VCaP (cell line): ENCODE results near the gene FGD3.

Experiments
- H3K27ac ChIP-seq: fragments of 450-650 bp; 2 replicates; pipeline ENCODE4 v1.5.1; 2017
- TF ChIP-seq, protein P1 (sequence below): fragments of 450-650 bp; conservative IDR thresholded peaks from 2 replicates; pipeline ENCODE4 v1.5.1; 2017; ENCODE audit warnings: mild to moderate bottlenecking, moderate library complexity

FGD3 gene

DNA sequence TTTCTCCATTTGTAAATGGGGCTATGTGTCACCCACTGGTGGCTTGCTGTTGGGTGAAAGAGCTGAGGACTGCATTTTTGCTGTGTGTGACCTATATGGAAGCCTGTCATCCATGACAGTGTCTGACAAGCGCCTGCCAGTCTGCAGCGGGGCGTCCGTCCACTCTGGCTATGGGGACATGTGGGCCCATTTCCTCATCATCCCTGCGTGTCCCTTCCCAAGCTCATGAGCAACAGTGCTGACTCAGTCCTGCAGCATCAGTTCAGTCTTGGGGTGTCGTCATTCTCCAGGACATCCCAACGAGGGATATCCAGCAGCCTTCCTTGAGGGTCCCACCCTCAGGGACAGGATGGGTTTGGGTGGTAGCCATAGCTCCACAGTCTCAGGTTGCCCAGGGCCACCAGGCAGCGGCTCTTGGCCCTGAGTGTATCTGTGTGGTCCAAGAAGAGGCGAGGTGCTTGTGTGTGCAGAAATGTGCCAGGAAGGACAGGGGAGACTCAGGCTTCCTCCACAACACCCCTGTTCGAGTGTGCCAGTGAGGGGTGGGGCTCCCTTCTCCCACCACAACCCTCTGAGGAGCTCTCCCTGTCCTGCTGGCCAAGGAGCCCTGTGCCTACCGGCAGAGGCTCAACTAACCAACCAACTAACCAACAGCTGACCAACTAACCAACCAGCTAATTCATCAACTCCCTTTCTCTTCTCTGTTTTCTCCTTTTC lies 2.1 kb downstream of the FGD3 start:
- TF ChIP-seq, protein P1, sequence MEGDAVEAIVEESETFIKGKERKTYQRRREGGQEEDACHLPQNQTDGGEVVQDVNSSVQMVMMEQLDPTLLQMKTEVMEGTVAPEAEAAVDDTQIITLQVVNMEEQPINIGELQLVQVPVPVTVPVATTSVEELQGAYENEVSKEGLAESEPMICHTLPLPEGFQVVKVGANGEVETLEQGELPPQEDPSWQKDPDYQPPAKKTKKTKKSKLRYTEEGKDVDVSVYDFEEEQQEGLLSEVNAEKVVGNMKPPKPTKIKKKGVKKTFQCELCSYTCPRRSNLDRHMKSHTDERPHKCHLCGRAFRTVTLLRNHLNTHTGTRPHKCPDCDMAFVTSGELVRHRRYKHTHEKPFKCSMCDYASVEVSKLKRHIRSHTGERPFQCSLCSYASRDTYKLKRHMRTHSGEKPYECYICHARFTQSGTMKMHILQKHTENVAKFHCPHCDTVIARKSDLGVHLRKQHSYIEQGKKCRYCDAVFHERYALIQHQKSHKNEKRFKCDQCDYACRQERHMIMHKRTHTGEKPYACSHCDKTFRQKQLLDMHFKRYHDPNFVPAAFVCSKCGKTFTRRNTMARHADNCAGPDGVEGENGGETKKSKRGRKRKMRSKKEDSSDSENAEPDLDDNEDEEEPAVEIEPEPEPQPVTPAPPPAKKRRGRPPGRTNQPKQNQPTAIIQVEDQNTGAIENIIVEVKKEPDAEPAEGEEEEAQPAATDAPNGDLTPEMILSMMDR, result no peak
- no peak overlapping the region for H3K27ac ChIP-seq

DNA sequence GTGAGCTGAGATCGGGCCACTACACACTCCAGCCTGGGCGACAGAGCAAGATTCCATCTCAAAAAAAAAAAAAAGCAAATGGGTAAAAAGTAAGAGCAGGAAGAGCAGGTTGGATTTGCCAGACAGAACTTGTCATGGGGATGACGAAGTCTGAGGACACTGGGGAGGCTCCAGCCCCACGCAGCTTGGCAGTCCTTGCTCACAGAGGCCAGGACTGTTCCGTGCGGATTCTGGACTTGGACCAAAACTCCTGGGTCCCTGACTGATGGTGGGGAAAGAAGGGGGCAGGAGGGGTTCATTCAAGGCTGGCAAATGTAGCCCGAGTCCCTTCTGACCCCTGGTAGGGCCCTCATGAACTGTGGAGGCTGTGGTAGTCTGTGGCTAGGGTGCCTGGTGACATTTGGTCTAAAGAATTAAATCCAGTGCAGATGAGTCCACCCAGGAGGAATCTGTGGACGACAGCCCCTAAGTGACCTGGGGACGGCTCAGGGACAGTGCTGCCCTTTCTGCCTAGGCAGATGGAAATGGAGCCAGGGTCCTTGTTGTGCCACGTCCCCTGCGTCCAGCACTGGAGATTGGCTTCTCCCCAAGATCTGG lies 3.1 kb downstream of the FGD3 start:
- H3K27ac ChIP-seq, result no peak overlapping the region
- TF ChIP-seq, protein P1, result no peak

DNA sequence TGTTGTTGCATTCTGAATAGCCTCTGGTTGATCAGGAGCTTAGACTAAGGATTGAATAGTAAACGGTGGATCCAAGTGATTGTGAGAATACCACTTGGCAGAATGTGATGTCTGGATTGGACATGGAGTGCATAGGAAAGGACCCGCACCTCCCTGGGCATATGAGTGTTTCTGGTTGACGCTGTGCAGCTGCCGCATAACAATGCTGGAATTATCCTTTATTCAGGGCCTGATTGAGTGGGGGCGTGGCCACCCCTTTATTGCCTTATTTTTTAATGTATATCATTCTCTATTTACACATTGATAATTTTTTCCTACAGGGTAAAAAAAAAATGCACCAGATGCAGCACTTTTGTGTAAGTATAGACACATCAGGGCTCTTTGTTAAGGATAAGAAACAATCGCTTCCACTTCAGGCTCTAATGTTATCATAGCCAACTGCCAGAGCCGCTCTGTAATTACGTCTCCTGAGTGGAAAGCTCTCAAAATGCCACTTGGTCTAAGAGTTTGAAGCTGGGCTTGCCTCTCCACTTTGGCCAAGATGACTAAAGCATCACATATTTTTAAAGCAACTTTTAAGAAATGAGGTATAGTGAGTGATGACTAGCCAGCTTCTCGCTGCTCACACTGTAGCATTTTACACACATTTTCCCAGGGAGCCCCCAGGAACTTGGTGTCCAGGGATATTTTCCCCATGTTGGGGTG lies 5.7 kb downstream of the FGD3 start:
- TF ChIP-seq, protein P1, result no peak

DNA sequence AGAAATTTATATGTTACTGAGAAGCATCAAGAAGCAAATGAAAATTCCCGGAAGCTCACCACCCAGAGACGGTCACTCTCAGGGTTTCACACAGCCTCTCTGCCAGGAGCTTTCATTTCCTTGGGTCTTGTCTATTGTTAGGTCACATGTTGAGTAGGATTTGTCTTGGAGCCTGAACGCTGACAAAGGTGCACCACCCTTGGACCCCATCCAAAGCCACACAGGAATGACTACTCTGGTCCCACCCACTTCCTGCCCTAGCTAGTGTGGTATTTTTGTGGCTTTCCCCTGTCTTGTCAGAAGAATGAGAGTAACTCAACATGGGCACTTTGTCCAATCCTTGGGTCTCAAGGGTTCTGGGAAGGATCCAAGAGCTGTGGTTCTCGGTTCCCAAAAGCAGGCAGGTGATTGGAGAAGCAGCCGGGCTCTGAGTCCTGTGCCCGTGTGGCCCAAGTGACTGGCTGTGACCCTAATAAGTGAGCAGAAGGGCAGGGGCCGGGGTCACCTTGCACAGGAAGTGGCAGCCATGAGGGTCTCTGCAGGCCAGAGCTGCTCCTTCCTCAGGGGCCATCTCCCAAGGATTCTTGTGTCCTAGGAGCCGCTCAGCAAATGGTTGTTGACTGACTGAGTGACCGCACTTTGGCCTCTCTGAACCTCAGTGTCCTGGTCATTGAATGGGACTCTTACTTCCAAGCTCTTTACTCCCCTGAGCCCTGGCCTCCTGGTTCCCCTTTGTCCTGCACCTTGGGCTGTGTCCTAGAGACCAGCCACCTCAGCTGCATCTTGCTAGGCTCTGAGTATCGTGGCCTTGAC lies 6.9 kb downstream of the FGD3 start:
- H3K27ac ChIP-seq, result no peak overlapping the region

More for the DNA sequence above, 5.7 kb downstream of the FGD3 start:
- H3K27ac ChIP-seq, result no peak overlapping the region

DNA sequence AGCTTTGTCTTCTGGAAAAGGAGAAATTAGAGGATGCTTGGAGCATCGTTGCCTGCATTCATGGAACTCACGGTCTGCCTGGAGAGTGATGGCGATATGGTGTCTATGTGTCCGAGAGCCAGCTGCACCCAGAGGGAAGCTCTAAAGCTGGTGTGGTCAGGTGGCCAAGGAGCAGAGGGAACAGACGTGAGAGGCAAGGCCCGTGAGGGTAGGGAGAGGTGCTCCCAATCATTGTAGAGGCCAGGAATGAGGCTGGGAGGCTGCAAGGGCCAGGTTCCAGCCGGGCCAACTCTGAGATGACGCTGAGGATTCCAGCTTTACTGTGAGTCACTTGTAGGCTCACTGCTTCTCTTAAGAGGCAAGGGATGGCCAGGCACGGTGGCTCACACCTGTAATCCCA lies 7.6 kb downstream of the FGD3 start:
- H3K27ac ChIP-seq, result no peak overlapping the region
- TF ChIP-seq, protein P1, result no peak

More for the DNA sequence above, 6.9 kb downstream of the FGD3 start:
- TF ChIP-seq, protein P1, result no peak

DNA sequence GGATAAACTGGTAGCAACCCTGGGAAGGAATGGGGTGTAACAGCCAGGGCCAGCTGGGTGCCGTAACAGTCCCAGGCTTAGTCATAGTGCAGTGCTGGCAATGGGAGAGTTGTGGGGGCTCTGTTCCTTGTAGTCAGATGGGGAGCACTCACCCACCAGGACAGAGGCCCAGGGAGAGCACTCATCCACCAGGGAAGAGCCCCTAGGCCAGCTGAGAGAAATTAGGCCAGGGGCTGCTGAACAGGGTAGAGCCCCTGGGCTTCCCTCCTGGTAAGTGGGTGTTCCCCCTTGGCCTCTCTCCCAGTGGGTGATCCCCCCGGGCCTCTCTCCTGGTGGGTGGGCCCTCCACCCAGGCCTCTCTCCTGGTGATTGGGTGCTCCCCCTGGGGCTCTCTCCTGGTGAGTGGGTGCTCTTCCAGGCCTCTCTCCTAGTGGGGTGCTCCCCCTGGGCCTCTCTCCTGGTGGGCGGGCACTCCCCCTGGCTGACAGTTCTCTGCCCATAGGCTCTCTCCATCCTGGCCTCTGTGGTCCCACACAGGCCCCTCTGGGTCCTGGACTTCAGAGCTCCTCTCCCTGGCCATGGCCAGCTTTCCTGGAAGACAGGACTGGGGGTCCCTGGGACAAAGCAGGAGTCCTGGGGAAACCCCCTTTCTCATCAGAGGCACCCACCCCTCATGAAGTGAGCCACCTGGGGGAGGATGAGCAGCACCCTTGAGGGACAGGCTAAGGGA lies 13.4 kb downstream of the FGD3 start:
- TF ChIP-seq, protein P1, result no peak
- H3K27ac ChIP-seq, result no peak overlapping the region
